Choroid plexus epithelial cell (primary cell): ENCODE results near the gene ZNF554.

ENCODE experiments used
- DNase-seq: peaks from one replicate; pipeline ENCODE4 v3.0.0-alpha.2; 2010; ENCODE audit warnings: low read depth
- H3K4me3 ChIP-seq: 2 replicates; pipeline ENCODE4 v1.5.1; 2011; ENCODE audit warnings: low read depth, mild to moderate bottlenecking, control low read depth, low read length, moderate library complexity
- CTCF ChIP-seq: conservative IDR thresholded peaks from 2 replicates; pipeline ENCODE4 v1.5.1; 2011; ENCODE audit warnings: low read depth, mild to moderate bottlenecking, control low read depth, inconsistent platforms, low read length, moderate library complexity

Gene ZNF554

GRCh38 chr19:2848616-2849015, 28.9 kb downstream of the ZNF554 start:
- TF ChIP-seq CTCF = no peak
- H3K4me3 ChIP-seq = no peak overlapping the region
- DNase-seq = no peak

- no peak for TF ChIP-seq CTCF
- DNase-seq = no peak
- H3K4me3 ChIP-seq = no peak overlapping the region
Observed at GRCh38 chr19:2850256-2850925, 30.7 kb downstream of the ZNF554 start.

GRCh38 chr19:2852598-2852997, 32.9 kb downstream of the ZNF554 start:
- DNase-seq = no peak
- TF ChIP-seq CTCF = no peak
- H3K4me3 ChIP-seq = no peak overlapping the region

GRCh38 chr19:2853015-2853606, 33.4 kb downstream of the ZNF554 start:
- no peak overlapping the region for H3K4me3 ChIP-seq
- no peak for DNase-seq
- TF ChIP-seq CTCF = no peak

GRCh38 chr19:2854849-2855248, 35.2 kb downstream of the ZNF554 start:
- H3K4me3 ChIP-seq = no peak overlapping the region
- no peak for TF ChIP-seq CTCF
- DNase-seq = no peak

GRCh38 chr19:2856457-2857050, 36.9 kb downstream of the ZNF554 start:
- no peak for TF ChIP-seq CTCF
- H3K4me3 ChIP-seq = no peak overlapping the region
- DNase-seq = no peak

GRCh38 chr19:2858864-2859263, 39.2 kb downstream of the ZNF554 start:
- no peak overlapping the region for H3K4me3 ChIP-seq
- DNase-seq = no peak
- TF ChIP-seq CTCF = no peak
